NCI-H2196 (cell line): ENCODE results near the gene LRR1.
"Not testable (repeated sequence)": the region's sequence is repeated elsewhere in the genome, so short reads cannot be mapped to it uniquely, and the experiment has no call there.

Experiments used
- DNase-seq: peaks from one replicate; lab custom pipeline; 2025; ENCODE audit not compliant: unreplicated experiment; lab: John Stamatoyannopoulos, UW

Gene LRR1

DNA sequence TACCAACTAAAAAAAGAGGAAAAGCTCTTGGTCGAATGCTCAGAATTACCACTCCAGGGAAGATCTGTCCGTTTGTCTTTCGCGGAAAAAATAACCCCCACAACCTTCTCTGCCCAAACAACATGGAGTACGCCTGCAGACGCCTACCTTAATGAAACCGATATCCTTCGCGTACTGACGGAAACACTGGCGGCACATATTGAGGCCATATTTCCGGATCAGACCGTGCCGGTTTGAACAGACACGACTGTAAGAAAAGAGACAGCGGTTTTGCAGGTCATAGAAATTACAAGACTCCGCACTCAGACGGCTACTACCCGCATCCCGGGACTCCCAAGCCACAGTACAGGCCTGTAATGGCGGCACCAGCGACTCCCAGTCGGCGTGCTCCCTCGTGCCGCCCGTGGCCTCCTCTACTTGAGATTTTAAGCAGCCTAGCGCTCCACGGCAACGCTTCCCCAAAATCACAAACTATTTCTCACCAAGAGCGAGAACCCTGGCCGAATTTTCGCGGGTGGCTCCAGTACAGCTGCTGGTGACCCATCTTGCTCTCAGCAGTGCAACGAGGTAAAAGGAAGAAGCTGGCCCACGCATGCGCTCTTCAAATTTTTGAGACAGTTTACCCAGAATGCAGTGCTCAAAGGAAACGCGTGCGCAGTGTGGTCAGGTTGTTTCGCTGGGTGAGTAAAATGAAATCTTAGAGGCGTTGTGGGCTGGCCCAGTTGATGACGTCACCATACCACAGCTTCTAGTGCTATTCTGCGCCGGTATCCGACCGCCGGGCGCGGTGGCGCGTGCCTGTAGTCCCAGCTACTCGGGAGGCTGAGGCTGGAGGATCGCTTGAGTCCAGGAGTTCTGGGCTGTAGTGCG, 12.7 kb upstream of the LRR1 start, which contains the start of gene RPS29:
Gene RPS29, minus strand, starts transcription at position 578 of the 870 bp plus-strand sequence. Its CDS starts 34 bp downstream, at position 544.
- peak; percentile 98 for DNase-seq

DNA sequence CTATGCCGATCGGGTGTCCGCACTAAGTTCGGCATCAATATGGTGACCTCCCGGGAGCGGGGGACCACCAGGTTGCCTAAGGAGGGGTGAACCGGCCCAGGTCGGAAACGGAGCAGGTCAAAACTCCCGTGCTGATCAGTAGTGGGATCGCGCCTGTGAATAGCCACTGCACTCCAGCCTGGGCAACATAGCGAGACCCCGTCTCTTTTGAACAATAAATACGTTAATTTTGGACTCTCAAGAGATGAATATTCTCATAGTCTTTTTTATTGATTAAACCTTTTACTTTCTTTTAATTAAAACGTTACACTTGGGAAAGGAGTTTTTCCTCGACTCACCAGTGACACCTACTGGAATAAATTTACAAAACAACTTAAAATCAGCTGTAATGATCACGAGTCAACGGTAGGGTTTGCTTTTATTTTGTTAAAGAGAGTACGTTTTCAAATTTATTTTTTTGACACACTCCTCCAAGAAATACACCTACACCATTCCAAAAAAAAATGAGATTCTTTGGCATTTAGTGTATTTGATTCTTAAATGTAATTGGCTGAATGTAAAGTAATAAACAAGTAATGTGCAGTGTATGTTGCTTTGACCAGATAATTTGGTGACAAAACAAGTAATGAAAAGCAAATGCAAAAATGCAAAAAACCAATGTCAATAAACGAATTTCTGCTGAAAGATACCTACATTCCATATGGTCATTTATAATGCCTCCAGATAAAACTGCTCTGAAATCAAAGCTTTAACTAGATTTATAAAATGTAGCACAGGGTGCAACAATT, 11.9 kb upstream of the LRR1 start:
- peak; percentile 67 for DNase-seq

DNA sequence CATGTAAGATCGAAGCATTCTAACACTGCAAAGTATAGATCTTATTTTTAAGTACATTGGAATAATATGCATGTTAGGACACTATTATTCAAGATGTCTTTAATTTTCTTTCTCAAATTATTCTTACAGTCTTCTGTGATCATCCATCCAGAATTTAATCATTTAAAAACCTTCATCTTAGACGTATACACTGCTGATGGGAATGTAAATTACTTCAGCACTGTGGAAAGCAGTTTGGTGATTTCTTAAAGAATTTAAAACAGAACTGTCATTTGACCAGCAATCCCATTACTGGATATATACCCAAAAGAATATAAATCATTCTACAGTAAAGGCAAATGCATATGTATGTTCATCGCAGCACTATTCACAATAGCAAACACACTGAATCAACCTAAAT, 9.4 kb upstream of the LRR1 start:
- DNase-seq: no peak

DNA sequence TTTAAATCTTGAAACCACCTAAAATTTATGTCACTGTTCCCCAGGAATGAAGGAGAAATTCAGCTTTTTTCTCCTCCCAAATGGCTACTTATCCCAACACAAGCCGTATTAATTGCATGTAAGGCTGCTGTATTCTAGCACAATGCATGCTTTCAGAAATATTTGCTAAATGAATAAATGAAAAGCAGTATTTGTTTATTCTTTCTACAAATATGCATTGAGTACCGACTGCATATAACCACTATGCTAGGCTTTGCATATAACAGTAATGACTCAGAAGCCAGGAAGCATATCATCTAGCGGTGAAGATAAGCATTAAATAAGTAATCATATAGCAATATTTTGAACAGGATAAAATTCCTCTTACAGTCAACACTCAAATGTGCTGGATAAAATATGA, 5.7 kb upstream of the LRR1 start:
- no peak for DNase-seq

- peak; percentile 17 for DNase-seq
Measured at GRCh38 chr14:49594347-49595091, 4.2 kb upstream of the LRR1 start.

- DNase-seq: no peak
Measured at GRCh38 chr14:49598189-49598484, 603 bp upstream of the LRR1 start.

DNA sequence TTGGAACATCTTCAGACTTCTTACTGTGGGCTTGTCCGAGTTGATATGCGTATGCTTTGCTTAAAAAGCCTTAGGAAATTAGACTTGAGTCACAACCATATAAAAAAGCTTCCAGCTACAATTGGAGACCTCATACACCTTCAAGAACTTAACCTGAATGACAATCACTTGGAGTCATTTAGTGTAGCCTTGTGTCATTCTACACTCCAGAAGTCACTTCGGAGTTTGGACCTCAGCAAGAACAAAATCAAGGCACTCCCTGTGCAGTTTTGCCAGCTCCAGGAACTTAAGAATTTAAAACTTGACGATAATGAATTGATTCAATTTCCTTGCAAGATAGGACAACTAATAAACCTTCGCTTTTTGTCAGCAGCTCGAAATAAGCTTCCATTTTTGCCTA, 8.8 kb downstream of the LRR1 start:
- no peak for DNase-seq

GRCh38 chr14:49612251-49612650, 13.5 kb downstream of the LRR1 start:
- DNase-seq: no peak

- no peak for DNase-seq
Measured at GRCh38 chr14:49612671-49613070, 13.9 kb downstream of the LRR1 start.

- DNase-seq: no peak
Measured at GRCh38 chr14:49614196-49614595, 15.5 kb downstream of the LRR1 start.

DNA sequence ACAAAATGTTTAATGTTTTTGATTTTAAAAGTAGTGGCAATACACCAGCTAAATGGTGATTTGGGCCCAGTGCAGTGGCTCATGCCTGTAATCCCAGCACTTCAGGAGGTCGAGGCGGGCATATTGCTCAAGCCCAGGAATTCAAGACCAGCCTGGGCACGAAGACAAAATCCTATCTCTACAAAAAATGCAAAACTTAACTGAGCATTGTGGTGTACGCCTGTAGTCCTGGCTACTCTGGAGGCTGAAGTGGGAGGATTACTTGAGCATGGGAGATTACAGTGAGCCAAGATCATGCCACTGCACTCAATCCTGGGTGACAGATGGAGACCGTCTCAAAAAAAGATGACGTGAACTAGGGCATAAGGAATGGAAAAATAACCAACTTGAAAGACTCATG, 17.0 kb downstream of the LRR1 start:
- no peak for DNase-seq

DNA sequence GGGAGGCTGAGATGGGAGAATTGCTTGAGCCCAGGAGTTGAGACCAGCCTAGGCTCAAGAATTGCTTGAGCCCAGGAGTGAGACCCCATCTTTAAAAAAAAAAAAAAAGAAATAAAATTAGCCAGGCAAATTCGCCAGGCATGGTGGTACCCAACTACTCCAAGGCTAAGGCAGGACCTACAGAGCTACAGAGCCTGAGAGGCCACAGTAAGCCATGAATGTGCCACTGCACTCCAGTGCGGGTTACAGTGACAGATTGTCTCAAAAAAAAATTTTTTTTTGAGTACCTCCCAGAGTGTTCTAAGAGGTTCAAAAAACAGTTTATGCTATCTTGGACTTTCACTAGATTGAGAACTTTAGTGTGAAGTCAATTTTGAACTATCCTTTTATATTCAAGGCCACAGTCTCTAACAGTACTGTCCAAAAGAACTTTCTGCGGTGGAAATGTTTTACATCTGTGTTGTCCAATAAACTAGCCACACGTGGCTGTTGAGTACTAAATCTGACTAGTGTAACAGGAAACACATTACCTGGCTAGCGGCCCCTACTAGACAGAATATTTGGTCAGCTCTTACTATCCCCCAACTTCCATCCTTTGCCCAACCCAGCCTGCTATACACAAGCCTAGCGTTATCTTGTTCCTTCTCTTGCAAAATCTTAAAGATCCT, 19.2 kb downstream of the LRR1 start:
- DNase-seq: no peak

DNA sequence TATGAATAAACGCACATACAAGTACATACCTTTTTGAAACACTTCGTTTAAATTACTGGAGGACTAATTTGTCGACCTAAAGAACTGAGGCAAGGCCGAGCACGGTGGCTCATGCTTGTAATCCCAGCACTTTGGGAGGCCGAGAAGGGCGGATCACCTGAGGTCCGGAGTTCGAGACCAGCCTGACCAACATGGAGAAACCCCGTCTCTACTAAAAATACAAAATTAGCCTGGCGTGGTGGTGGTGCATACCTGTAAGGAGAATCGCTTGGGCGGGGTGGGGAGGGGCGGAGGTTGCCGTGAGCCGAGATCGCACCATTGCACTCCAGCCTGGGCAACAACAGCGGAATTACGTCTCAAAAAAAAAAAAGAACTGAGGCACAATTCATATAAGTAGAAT, 20.5 kb downstream of the LRR1 start:
- DNase-seq: not testable (repeated sequence)

- DNase-seq: no peak
Measured at GRCh38 chr14:49619730-49620129, 21.0 kb downstream of the LRR1 start.

DNA sequence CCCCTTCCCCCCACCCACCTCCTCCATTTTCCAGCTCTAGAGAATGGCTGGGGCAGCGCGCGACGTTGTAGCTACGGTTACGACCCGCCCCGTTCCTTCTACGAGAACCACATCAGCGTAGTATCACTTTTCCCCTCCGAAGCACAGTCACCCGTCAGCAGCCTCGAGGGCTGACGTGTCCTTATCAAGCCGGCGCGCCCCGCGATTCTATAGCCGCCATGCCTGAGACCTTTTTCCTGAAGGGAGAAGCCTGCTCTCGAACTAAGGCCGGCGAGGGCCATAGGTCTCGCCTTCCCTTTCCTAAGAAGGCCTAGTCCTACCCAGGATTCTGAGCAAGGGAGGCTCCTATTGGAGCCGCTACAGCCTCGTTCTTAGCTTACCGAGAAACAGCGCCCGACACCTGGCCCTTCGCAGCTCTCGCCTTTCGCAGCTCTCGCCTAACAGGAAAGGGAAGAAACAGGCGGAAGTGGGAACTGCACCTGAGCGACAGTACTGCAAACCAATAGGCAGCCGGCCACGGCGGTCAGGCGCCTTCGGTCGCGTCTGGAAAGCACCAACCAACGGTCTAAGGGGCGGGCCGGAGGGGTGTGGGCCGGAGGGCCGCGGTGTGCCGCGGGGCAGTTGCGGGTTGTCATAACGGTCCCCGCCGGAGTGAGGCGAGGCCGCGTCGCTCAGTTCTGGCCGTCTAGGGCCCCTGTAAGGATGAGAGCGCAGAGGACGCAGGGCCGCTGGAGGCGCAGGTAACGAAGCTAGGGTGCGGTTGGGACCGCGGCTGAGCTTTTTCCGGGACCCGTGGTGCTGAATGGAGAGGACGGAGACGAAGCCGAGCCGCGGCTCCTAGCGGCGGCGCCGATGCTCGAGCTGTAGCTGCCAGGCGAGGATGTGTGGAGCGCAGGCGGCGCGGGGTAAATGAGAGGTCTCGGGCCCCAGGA, 21.7 kb downstream of the LRR1 start, which contains the start of the genes MGAT2 and RPL36AL:
Gene MGAT2, plus strand, starts transcription at position 618 of the 932 bp plus-strand sequence. CDS start 470 bp downstream, outside the sequence.
Gene RPL36AL, minus strand, starts transcription at position 445 of the 932 bp plus-strand sequence. CDS start 1,522 bp downstream, outside the sequence.
- peak; percentile 96 for DNase-seq

DNA sequence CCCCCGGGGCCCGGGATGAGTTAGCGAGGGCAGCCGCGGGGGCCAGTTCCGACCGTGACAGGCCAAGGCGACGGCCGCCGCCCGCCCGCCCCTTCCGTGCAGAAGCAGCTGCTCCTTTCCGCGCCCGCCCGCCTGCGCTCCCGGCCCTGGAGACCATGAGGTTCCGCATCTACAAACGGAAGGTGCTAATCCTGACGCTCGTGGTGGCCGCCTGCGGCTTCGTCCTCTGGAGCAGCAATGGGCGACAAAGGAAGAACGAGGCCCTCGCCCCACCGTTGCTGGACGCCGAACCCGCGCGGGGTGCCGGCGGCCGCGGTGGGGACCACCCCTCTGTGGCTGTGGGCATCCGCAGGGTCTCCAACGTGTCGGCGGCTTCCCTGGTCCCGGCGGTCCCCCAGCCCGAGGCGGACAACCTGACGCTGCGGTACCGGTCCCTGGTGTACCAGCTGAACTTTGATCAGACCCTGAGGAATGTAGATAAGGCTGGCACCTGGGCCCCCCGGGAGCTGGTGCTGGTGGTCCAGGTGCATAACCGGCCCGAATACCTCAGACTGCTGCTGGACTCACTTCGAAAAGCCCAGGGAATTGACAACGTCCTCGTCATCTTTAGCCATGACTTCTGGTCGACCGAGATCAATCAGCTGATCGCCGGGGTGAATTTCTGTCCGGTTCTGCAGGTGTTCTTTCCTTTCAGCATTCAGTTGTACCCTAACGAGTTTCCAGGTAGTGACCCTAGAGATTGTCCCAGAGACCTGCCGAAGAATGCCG, 22.6 kb downstream of the LRR1 start:
- DNase-seq: peak; percentile 42

- DNase-seq: no peak
Measured at GRCh38 chr14:49622022-49622607, 23.4 kb downstream of the LRR1 start.

DNA sequence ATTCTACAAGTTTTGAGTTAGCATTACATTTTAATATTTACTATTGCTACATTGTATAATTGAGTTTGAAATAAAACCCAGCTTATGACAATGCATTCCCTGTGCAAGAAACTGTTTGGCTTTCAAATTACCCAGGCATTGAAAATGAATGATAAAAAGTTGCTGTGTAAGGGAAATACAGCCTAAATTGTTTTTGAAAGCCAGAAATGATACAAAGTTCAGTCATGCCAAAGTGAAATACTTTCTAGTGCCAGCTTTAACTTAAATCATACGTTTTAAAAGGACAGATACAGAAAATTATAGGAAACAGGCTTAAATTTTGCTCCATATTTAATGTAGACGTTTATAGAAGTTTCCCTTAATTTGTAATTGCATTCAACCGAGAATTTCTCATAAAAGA, 24.6 kb downstream of the LRR1 start:
- DNase-seq: no peak
